PFSK-1 (cell line): ENCODE results near the gene CCDC82.

Experiments used
- POLR2AphosphoS5 ChIP-seq: IDR thresholded peaks from 2 replicates; pipeline ENCODE4 v1.6.1; 2012; ENCODE audit warnings: low read depth, mild to moderate bottlenecking, control low read depth, low read length, moderate library complexity
- TAF1 ChIP-seq: IDR thresholded peaks from 2 replicates; pipeline ENCODE4 v1.6.1; 2012; ENCODE audit warnings: low read length, control low read depth, borderline replicate concordance; ENCODE audit not compliant: insufficient read depth
- TF ChIP-seq, protein P1 (sequence below), 2 experiments: IDR thresholded peaks; 2 replicates each; pipeline versions ENCODE4 v1.6.1 to v1.8.0; 2011 to 2012; ENCODE audit warnings: low read depth in 2 of 2, low read length in 2 of 2, control low read depth in 1 of 2, inconsistent platforms in 1 of 2, mild to moderate bottlenecking in 1 of 2, moderate library complexity in 1 of 2; ENCODE audit not compliant: insufficient read depth in 1 of 2

DNA sequence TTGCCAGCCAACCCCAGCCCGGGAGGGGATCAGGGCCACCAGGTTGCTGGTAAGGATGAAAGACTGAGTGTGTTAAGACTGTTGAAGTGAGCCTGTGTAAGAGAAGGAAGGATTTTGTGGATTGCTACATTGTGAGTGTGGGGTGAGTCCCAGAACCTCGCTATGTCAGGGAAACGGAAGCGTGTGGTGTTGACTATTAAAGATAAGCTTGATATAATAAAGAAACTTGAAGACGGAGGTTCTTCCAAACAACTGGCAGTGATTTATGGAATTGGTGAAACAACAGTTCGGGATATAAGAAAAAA lies 728 bp upstream of the CCDC82 start:
- TF ChIP-seq TAF1: no peak
- TF ChIP-seq, protein P1, sequence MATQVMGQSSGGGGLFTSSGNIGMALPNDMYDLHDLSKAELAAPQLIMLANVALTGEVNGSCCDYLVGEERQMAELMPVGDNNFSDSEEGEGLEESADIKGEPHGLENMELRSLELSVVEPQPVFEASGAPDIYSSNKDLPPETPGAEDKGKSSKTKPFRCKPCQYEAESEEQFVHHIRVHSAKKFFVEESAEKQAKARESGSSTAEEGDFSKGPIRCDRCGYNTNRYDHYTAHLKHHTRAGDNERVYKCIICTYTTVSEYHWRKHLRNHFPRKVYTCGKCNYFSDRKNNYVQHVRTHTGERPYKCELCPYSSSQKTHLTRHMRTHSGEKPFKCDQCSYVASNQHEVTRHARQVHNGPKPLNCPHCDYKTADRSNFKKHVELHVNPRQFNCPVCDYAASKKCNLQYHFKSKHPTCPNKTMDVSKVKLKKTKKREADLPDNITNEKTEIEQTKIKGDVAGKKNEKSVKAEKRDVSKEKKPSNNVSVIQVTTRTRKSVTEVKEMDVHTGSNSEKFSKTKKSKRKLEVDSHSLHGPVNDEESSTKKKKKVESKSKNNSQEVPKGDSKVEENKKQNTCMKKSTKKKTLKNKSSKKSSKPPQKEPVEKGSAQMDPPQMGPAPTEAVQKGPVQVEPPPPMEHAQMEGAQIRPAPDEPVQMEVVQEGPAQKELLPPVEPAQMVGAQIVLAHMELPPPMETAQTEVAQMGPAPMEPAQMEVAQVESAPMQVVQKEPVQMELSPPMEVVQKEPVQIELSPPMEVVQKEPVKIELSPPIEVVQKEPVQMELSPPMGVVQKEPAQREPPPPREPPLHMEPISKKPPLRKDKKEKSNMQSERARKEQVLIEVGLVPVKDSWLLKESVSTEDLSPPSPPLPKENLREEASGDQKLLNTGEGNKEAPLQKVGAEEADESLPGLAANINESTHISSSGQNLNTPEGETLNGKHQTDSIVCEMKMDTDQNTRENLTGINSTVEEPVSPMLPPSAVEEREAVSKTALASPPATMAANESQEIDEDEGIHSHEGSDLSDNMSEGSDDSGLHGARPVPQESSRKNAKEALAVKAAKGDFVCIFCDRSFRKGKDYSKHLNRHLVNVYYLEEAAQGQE (IDR thresholded peaks at IDR 0.05; ENCODE audit: insufficient read depth in 1 of 2, low read depth in 2 of 2, low read length in 2 of 2): no peak
- TF ChIP-seq POLR2AphosphoS5: no peak
